SKM-1 treated with dmso at 0.1 percent for 144 hours (cell line): ENCODE measurements around the gene ZBTB11.
"Not testable (repeated sequence)": the region's sequence is repeated elsewhere in the genome, so short reads cannot be mapped to it uniquely, and the experiment has no call there.

Source experiments
- DNase-seq: peaks from one replicate; lab custom pipeline; 2025; ENCODE audit not compliant: unreplicated experiment; lab: John Stamatoyannopoulos, UW

The ZBTB11 gene, protein sequence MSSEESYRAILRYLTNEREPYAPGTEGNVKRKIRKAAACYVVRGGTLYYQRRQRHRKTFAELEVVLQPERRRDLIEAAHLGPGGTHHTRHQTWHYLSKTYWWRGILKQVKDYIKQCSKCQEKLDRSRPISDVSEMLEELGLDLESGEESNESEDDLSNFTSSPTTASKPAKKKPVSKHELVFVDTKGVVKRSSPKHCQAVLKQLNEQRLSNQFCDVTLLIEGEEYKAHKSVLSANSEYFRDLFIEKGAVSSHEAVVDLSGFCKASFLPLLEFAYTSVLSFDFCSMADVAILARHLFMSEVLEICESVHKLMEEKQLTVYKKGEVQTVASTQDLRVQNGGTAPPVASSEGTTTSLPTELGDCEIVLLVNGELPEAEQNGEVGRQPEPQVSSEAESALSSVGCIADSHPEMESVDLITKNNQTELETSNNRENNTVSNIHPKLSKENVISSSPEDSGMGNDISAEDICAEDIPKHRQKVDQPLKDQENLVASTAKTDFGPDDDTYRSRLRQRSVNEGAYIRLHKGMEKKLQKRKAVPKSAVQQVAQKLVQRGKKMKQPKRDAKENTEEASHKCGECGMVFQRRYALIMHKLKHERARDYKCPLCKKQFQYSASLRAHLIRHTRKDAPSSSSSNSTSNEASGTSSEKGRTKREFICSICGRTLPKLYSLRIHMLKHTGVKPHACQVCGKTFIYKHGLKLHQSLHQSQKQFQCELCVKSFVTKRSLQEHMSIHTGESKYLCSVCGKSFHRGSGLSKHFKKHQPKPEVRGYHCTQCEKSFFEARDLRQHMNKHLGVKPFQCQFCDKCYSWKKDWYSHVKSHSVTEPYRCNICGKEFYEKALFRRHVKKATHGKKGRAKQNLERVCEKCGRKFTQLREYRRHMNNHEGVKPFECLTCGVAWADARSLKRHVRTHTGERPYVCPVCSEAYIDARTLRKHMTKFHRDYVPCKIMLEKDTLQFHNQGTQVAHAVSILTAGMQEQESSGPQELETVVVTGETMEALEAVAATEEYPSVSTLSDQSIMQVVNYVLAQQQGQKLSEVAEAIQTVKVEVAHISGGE

DNA sequence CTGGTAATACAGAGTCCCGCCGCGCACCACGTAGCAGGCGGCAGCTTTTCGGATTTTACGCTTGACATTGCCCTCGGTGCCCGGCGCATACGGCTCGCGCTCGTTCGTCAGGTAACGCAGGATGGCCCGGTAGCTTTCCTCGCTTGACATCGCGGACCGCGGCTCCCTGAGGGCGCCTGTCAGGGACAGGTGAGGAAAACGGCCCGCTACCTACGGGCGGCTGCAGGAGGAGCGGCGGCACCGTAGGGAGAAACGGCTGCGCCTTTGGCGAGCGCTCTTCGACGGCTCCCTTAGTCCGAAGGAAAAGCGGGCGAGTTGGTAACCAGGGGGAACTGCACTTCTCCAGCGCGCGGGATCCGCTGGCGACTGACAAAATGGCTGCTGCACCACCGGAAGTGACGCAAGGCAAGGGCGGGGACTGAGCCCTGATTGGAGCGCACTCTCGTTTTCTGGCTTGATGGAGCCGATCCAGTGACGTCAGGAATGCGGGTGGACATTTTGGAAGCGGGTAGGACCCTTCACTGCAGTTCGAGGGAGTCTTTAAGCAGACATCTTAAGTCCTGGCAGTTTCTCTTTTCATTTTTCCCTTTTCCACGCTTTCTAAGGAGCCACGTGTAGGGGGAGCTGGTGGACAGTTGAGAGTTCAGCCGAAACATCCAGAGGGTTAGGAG, at the start of gene ZBTB11:
Gene ZBTB11 (minus strand): TSS at position 368 of the 671 bp plus-strand sequence. CDS start 218 bp downstream, at position 150.
- no peak for DNase-seq

DNA sequence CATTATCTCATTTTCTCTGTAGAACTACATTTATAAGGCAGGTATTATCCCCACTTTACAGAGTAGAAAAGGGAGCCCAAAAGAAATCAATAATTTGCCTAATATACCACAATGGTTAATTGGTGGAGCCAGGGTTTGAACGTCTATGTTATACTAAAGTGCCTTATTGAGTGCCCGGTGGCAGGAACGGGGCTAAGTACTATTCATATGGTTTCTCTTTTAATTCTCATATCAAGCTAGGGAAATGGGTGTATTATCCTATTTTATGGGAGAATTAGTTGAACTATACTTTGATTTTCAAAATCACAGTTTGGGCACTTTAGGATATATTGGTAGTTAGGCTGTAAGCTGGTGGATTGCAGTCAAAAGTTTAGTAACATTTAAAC, 49.0 kb upstream of the ZBTB11 start:
- no peak for DNase-seq

DNA sequence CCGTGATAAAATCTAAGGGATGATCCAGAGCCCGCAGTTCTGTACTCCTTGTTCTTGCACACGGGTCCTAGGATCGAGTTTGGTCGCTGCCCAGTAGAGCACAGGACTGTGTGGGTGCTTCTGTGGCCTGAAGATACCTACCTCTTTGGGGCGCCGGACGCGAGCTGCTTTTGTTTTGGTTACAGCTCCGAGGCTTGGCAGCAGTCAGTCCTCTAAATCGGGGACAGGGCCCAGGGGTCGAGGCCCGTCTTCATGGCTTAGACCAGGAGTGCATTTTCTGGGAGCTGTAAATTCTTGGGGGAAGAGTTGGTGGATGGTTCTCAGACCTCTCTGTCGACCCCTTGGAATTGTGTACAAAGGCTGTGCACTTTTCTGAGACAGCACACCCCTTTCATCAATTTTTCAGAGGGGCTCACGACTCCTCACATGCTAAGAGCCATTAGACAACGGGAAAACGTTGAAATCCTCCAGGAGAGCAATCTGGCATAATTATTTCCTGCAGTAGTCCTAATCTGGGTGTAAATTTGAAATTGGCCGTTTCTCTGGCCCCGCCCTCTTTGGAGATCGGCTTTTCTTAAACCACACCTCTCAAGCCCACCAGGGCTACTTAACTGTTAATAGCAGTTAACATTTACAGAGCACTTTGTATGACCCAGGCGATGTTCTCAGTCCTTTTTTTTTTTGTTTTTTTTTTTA, 48.4 kb upstream of the ZBTB11 start:
- no peak for DNase-seq

DNA sequence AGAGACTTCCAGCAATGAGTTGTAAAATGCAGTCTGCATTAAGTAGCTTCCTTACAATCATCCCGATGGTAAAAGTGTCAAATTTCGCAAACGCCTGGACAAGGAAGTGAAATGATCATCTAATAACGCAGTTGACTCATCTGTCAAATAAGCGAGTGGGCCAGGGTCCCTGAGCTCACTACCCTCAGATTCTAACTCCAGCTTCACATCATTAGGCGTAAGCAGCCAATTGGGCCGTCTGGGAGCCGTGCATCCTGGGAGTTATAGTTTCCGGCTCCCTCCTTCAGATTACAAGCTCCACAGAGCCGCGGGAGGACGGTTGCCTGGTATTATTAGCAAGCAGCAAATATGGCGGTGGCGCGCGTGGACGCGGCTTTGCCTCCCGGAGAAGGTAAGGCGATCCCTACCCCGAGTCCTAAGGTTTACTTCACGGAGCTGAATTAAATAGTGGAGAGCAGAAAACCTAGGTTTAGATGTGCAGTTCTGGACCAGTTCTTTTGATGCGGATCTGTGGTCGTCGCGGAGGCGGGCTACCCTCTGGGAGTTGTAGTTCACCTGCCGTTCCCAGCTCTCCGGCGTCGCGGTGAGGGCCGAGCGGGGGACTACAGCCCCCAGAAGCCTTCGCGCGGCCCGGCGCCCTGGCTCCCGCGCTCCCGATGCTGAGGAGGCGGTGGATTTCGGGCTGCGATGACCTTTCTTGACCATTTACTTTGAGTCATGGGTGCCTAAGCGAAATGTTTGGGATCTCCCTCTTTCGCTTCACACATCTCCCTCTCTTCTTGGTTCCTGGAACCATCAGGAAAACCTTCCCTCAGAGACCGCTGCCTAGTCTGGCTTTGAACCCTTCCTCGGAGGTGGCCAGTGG, 47.6 kb upstream of the ZBTB11 start, which contains the start of gene CEP97:
Gene CEP97 (plus strand): TSS at position 286 of the 865 bp plus-strand sequence. CDS start 63 bp downstream, at position 349.
- peak; percentile 92 for DNase-seq

DNA sequence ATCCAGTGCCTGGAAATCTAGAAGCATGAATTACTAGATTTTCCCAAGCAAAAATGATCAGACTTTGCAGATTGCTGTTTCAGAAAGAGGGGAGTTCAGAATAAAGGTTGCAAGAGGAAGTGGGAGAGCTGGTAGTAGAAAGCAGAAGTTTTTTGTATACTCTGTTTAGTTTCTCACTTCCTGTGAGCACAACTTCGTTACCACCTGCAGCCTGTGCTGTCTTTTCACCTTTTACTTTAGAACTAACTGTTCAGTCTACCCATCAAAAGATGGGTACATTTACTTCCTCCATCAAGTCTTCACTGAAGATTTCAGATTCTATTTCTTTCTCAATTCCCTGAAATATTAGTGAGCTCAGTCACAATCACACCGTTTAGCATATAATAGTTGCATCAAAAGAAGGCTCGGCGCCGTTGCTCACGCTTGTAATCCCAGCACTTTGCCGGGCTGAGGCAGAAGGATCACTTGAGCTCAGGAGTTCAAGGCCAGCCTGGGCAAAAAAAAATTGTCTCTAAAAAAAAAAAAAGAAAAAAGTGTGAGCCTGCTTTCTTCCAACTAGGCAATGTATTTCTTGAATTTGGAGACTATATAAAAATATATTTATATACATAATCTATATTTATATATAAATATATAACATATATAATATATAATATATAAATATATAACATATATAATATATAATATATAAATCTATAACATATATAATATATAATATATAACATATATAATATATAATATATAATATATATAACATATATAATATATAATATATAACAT, 45.7 kb upstream of the ZBTB11 start:
- peak; percentile 20 for DNase-seq

DNA sequence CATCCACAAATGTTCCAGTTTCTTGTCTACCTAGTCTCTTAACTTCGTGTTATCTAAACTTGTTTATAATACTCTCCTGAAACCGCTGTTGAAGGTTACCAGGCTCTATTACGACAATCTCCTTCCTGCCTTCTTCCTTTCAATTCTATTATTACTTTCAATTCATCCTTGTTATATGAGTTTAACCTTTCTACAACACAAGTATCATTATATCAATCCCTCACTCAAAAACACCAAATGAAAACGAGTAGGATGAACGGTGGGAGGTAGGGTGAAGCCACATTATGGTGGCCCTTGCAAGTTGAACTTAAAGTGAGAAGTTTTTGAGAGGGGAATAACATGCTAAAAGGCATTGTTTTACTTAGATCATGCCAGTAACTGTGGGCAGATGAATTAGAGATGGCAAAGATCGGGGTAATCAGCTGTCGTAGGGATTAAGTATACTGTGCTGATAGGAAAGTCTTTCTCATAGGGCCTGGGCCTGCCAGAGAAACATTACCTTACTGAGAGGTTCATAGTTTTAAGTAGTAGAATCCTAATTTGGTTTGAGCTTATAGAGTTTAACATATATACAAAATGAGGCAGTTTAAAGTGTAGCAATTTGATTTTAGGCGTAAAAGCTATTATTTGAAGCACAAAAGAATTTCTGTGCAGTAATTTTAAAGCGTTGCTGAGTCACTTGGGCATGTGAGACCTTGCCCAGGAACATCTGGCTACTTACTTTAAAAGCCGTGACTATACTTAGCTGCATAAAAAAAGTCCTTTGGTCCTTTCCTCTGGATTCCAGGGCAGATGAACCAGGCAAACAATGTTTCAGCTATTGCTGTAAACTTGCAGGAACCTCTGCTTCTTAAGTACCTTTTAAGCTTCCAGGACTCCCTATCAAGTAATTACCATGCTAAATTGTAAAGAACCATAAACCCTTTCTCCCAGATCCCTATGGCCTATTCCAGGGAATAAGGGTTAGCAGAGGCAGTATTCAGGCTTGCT, 44.2 kb upstream of the ZBTB11 start:
- no peak for DNase-seq

DNA sequence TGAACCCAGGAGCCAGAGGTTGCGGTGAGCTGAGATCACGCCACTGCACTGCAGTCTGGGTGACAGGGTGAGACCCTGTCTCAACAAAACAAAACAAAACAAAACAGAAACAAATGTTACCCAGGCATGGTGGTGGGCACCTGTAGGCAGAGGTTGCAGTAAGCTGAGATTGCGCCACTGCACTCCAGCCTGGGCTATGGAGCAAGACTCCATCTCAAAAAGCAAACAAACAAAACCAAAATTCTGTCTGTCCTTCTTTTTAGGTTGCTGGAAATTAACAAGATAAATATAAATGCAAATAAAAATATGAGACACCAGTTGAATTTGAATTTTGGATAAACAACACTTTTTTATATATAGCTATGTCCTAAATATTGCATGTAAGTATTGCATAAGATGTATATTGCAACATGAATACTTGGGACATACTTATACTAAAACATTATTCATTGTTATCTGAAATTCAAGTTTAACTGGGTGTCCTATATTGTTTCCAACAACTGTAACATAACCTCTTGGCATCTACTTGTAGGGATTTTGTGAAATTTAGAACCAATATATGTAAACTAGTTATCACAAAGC, 42.8 kb upstream of the ZBTB11 start:
- DNase-seq: no peak

DNA sequence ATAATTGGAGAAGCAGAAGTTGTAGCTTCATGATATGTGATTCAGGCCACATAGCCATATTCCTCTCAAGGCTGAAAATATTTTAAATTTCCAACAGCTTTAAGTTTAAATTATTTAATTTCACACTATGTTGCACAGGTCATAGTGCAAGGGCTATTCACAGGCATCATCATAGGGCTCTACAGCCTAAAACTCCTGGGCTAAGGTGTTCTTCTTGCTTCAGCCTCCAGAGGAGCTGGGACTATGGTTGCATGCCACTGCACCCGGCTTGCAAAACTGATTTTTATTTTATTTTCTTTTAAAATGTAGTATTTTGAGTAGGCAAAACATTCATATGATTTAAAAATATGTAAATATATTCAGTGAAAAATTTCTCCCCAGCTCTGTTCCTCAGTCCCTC, 41.5 kb upstream of the ZBTB11 start:
- no peak for DNase-seq

DNA sequence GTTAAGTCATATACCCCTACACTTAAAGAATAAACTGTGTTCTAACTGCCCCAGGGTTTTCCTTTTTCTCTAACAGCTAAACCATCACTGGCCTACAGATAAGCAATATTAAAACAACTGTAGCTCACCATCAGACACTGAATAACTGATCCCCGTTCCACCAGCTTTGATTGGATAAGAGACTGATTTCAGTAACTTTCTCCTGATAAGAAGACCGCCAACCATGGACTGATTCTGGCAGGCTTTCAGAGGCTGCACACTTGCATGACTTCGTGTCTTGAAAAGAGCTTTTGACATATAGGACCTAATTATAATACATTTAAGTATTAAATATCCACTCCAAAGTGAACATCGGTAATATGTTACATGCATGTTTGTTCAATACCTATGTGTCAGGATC, 32.2 kb upstream of the ZBTB11 start:
- no peak for DNase-seq

DNA sequence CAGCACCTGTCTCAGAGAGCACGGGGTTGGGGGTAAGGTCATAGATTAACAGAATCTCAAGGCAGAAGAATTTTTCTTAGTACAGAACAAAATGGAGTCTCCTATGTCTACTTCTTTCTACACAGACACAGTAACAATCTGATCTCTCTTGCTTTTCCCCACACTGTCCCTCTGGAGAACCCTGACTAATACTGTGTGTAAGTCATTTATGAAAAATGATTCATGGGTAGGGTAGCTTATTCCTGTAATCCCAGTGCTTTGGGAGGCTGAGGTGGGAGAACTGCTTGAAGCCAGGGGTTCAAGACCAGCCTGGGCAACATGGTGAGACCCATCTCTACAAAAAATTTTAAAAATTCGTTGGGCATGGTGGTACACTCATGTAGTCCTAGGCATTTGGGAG, 27.7 kb upstream of the ZBTB11 start:
- not testable (repeated sequence) for DNase-seq

DNA sequence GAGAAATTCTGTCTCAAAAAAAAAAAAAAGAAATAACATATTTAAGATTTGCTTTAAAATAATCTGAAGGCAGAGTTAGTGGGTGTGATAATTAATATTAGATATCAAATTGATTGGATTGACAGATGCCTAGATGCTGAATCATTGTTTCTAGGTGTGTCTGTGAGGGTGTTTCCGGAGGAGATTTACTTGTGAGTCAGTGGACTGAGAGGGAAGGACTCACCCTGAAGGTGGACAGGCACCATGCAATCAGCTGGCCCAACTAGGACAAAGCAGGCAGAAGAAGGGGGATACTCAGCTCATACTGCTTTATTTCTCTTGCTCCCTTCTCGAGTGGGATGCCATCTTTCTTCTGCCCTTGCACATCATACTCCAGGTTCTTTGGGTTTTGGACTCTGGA, 26.2 kb upstream of the ZBTB11 start:
- no peak for DNase-seq

DNA sequence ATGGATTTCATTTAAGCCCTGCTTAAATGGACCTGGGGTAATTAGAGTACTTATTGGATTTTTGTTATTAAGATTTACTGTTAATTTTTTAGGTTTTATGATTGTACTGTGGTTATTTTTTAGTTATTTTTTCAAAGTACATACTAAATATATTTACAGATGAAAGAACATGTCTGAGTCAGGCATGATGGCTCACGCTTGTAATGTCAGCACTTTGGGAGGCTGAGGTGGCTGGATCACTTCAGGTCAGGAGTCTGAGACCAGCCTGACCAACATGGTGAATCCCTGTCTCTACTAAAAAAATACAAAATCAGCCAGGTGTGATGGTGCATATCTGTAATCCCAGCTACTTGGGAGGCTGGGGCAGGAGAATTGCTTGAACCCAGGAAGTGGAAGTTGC, 25.8 kb upstream of the ZBTB11 start:
- DNase-seq: no peak

DNA sequence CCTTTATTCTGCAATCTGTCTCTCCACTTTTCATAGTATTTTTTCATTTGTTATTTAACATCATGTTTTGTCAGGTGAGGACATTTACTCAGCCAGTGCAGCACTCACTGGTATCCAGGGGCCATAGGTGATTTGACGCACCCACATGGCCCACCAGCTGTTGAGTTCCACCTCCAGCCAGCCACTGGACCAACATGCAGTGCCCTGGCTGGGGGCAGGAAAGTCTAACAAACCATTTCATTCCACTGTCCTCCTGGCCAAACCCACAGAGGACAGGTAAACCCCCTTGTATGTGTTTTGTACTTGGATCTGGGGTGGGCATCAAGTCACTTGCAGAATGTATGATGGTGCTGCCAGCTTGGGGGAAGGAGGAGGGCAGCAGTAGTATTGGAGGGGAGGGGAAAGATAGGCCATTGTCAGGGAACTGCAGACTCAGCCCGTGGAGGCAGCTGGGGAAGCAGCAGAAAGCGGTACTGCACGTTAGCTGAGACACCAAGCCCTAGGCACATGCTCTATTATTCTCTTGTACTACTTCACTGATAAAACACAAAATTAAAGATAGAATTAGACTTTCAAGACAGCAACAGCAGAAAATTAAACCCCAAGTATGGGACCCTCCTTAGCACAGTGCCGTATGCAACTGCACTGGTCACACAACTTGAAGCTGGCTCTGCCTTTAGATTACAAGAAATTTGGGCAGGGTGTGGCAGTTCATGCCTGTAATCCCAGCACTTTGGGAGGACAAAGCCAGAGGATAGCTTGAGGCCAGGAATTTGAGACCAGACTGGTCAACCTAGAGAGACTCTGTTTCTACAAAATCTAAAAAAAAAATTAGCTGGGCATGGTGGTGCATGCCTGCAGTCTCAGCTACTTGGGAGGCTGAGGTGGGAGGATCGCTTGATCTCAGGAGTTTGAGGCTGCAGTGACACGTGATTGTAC, 25.0 kb upstream of the ZBTB11 start:
- DNase-seq: no peak

DNA sequence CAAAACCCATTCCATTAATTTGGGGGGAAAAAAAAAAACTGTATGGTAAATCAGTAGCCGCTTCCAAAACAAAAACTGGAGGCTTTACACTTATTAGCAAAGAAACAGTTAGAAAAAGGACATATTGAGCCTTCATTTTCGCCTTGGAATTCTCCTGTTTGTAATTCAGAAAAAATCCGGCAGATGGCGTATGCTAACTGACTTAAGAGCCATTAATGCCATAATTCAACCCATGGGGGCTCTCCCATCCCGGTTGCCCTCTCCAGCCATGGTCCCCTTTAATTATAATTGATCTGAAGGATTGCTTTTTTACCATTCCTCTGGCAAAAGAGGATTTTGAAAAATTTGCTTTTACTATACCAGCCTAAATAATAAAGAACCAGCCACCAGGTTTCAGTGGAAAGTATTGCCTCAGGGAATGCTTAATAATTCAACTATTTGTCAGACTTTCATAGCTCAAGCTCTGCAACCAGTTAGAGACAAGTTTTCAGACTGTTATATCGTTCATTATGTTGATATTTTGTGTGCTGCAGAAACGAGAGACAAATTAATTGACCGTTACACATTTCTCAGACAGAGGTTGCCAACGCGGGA, 18.9 kb upstream of the ZBTB11 start:
- no peak for DNase-seq

DNA sequence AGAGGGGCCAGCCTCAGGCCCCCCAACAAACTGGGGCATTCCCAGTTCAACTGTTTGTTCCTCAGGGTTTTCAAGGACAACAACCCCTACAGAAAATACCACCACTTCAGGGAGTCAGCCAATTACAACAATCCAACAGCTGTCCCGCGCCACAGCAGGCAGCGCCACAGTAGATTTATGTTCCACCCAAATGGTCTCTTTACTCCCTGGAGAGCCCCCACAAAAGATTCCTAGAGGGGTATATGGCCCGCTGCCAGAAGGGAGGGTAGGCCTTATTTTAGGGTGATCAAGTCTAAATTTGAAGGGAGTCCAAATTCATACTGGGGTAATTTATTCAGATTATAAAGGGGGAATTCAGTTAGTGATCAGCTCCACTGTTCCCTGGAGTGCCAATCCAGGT, 17.9 kb upstream of the ZBTB11 start:
- not testable (repeated sequence) for DNase-seq

DNA sequence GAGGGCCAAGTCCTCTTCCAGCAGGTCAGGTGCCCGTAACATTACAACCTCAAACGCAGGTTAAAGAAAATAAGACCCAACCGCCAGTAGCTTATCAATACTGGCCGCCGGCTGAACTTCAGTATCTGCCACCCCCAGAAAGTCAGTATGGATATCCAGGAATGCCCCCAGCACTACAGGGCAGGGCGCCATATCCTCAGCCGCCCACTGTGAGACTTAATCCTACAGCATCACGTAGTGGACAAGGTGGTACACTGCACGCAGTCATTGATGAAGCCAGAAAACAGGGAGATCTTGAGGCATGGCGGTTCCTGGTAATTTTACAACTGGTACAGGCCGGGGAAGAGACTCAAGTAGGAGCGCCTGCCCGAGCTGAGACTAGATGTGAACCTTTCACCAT, 16.6 kb upstream of the ZBTB11 start:
- not testable (repeated sequence) for DNase-seq
